ENCODE measurements around the gene SIGLEC7.

DNA sequence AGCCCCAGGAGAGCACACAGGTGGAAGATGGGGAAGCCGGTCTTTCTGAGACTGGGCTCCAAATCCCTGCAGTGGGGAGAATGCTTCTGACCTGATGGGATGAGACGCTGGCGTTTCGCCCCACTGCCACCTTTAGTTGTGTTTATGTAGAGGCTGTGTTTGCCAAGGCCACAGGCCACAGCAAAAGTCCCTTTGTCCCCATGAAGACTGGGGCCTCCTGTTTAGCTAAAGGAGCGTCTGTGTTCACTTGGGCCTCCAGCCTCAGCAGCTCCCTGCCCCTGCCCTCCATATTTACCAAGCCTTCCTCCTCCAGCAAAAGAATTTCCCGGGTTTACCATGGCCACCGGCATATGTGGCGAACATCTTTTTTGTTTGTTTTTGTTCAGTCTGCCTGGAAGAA lies 49.0 kb upstream of the SIGLEC7 start:
- TF ChIP-seq EZH2 (IDR thresholded peaks at IDR 0.05; ENCODE audit: borderline replicate concordance, low read length): no peak
- TF ChIP-seq, protein P1, sequence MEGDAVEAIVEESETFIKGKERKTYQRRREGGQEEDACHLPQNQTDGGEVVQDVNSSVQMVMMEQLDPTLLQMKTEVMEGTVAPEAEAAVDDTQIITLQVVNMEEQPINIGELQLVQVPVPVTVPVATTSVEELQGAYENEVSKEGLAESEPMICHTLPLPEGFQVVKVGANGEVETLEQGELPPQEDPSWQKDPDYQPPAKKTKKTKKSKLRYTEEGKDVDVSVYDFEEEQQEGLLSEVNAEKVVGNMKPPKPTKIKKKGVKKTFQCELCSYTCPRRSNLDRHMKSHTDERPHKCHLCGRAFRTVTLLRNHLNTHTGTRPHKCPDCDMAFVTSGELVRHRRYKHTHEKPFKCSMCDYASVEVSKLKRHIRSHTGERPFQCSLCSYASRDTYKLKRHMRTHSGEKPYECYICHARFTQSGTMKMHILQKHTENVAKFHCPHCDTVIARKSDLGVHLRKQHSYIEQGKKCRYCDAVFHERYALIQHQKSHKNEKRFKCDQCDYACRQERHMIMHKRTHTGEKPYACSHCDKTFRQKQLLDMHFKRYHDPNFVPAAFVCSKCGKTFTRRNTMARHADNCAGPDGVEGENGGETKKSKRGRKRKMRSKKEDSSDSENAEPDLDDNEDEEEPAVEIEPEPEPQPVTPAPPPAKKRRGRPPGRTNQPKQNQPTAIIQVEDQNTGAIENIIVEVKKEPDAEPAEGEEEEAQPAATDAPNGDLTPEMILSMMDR (IDR thresholded peaks at IDR 0.05; ENCODE audit: low read length): no peak

Measured in OCI-LY1 (cell line).